NCI-H446 (cell line): ENCODE measurements around the gene KNCN.

ENCODE experiments used
- DNase-seq, 2 experiments: peaks; one replicate each; lab custom pipeline; 2025; lab: John Stamatoyannopoulos, UW

KNCN gene

DNA sequence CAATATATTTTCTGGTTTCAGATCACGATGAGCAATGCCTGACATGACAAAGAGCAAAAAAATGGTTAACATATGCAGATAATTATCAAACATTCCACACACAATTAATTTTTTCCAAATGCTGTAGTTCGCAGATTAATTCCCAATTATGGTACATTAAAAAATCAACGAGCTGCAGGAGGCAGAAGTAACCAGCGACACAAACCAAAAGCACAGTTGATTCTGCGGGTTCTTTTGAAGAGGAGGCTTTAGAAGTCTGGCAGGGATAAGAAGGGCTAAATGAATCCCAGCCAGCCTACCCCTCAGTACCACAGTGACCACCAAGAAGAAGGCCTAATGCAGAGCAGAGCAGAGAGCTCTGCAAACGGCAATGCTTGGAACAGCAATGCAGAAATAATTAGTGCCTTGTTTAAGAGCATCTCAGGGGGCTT, 17.0 kb upstream of the KNCN start:
- no peak for DNase-seq

DNA sequence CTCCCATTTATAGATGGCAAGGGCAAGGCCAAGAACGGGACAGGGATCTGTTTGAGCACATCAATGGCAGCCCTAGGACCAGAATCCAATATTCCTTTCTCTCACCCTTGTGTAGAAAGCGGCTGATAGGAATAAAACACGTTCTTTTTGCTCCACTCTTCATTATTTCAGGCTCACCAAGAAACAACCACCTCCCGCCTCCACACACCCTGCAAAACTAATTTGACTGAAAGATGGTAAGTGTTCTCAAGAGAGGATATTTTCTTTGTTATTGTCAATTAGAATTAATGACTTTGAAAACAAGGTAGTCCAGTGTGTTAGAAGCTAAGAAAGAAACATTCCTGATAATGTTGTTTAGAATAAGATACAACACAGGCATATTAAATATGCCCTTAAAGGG, 11.9 kb upstream of the KNCN start:
- DNase-seq = no peak

GRCh38 chr1:46562498-46562897, 11.1 kb upstream of the KNCN start:
- DNase-seq = no peak

DNA sequence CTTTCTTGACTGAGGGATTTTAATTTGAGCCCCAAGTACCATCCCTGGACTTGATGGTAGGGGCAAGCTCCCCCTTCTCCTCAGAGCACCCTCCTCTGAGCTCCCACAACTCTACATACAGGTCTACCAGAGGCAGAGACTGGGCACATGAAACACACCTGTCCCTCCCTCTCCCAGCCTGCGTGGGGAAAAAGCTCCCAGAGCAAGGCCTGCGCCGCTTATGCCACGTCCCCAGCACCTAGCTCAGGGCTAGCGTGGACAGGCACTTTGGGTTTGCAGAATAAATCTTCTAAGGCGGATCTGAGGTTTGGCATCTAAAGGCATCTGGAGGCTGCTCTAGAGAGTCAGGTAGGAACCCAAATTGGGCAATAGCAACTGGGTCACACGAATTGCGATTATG, 7.5 kb upstream of the KNCN start:
- no peak for DNase-seq

DNA sequence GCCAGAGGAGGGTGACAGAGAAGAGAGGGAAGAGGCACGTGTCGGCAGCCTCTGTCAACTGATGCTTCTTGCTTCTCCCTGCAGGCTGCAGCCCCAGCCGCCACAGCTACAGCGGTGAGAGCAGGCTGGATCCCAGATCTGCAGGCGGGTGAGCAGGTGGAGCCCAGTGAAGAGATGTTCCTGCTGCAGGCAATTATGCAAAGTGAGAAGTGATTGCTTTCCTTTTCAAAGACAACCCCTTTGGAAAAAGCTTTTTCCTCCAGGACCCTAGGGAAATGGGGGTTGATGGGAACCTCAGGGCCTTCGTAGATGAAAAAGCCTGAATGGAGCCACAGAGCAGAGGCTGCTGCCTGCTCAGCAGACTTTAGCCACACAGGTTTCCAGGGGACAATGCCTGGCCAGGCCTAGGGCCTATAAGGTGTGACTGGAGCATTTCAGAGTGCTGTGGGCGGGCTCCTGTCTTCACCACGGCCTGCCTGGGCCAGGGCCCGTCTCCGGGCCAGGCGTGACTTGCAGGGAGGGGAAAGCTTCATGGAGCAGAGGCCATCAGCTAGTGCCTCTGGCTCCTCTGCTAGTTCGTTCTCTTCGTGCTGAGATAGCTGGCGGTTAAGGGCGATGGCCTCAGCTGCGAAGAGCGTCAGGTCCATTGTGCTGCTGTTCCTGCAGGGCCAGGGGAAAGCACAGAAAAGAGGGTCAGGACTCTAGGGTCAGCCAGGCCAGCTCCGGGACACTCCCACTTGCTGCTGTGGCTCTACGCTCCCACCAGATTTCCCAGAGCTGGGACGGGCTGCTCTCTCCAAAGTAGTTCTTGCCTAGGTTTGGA, 6.9 kb upstream of the KNCN start:
- no peak for DNase-seq

DNA sequence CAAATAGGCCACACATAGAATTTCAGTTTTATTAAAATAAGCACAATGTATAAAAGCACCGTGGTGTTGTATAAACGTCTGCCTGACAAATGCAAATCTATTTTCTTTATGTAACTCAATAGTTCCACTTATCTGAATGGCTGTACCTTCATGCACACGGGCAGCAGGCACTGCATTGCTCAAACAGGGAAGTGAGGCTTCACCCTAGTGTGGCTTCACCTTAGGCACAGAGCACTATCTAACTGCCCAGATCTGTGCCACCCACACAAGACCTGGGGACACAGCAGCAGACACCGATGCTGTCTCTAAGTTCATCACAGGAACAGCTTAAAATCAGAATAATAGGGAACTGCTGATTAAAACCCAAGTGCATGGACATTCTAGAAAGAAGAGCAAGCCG, 6.0 kb upstream of the KNCN start:
- DNase-seq = no peak

DNA sequence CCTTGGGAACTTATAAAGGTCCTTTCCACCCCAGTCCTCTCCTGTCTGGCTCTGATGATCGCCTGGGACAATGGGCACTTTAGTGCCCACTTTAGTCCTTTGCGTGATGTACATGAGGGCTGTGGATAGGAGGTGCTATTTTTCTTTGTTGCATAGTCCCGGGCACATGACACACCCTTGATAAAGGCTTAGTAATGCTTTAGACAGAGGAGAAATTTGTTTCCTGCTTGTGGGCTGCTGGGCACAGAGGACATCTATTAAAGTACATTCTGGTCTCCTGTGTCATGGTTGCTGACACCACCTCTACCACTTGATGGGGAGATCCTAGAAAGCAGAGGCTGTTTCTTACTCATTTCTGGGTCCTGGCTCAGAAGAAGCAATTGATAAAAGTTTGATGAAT, 5.4 kb upstream of the KNCN start:
- no peak for DNase-seq

- no peak for DNase-seq
Observed at GRCh38 chr1:46555826-46556619, 4.6 kb upstream of the KNCN start.

GRCh38 chr1:46554597-46555381, 3.3 kb upstream of the KNCN start:
- no peak for DNase-seq

GRCh38 chr1:46554236-46554596, 2.8 kb upstream of the KNCN start:
- DNase-seq = no peak

DNA sequence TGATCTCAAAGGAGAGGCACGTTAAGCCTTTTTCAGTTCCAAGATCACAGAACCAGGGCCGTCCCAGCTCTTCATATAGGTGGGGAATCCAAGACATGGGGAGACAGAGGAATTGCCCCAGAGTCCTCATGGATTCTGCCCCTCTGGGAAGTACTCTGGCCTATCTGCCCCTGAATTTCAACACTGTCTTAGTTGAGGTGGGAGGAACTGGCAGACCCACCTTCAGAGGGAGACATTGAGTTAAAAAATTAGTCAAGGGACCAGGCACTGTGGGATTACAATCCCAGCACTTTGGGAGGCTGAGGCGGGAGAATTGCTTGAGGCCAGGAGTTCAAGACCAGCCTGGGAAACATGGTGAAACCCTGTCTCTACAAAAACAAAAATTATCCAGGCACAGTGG, 2.1 kb upstream of the KNCN start:
- no peak for DNase-seq

DNA sequence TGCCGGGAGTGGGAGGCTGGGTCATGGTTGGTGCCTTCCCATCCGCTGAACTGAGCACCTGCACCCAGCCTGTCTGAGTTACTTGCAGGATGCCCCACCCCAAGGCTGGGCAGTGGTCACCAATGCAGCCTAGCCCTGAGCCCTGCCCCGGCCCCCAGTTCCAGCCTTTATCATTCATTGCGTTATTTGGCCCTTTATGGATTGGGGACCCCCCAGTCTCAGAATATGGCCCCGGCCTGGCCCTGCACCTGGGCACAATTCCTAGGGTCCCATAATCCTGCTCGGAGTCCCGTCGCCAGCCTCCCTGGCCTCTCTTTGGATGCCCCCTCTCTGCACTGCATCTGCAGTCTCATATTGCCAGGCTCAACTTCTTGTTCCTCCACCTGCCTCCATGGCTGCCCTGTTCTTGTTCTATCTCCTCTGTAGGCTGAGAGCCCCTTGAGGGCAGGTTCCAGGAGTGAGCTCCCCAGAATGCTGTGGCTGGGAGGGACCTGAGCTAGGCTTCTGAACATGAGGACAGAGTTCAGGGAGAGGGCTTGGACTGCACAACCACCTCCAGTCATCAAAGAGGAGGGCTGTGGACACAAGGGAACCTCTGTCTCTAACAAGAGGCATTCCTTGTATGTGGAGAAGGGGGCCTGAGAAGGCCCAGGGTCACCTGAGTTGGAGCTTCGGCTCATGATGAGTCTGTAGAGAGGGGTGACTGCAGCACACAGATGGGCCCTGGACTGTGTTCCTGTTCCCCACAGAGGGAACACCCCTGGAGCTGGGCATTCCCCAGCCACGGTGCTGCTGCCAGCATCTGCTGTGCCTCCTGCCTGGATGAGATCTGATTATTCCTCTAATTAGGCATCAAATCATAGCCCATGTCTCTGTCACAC, 1.1 kb upstream of the KNCN start:
- no peak for DNase-seq

GRCh38 chr1:46550751-46551231, 656 bp downstream of the KNCN start:
- DNase-seq = no peak

GRCh38 chr1:46549697-46550681, 1.5 kb downstream of the KNCN start:
- peak in 1 of 2 experiments; percentile 16 for DNase-seq

DNA sequence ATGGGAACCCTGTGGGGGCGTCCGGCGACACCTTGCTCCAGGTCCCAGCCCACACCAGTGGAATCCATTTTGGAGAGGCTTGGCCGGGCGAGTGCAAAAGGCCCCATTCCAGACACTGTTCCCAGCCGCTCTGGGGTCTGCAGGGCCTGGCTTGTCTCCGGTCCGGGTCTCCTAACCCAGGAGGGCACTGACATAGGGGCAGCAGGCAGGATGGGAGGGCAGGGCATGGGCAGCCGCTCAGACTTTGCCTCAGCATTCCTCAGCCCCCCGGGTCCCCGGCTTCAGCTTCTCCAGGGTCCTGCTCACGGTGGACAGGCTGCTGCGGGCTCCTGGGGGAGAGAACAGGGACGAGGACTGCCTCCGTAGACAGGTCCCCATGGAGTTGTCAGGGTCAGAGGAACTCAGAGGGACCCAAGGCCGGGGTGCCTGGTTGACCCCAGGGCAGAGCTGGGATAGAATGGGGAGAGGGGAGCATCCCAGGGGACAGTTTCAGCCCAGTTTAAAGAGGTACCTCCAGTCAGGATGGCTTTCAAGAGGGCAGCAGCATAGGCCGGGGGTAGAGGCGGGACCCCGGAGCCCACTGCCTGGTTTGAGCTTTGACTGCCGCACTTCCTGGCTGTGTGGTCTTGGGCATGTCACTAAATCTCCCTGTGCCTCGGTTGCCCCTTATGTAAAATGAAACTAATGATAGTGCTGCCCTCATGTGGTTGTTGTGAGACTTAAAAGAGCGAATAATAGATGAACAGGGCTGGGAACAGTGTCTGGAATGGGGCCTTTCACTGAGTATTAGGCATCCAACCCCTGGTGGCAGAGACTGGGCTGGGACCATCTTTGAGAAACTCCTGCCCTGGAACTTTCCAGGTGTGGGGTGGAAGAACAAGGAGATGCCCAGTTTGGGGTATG, 3.7 kb downstream of the KNCN start:
- DNase-seq = peak; percentile 9 to 65

DNA sequence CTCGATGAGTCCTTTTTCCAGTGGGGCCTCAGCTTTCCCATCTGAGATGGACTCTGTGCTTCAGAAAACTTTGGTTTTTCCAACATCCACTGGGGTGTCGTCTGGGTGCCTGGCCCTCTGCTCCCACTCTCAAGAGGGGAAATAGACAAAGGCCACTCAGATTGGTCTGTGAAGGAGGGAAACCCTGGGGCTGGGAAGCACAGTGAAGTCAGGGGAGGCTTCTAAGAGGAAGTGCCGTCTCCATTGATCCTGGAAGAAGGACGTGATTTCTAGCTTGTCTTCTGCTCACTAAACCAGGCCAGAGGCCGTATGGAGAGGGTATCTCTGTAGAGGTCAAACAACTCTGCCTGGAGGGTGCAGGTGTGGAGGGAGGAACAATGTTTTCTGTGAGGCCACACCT, 5.2 kb downstream of the KNCN start:
- no peak for DNase-seq

DNA sequence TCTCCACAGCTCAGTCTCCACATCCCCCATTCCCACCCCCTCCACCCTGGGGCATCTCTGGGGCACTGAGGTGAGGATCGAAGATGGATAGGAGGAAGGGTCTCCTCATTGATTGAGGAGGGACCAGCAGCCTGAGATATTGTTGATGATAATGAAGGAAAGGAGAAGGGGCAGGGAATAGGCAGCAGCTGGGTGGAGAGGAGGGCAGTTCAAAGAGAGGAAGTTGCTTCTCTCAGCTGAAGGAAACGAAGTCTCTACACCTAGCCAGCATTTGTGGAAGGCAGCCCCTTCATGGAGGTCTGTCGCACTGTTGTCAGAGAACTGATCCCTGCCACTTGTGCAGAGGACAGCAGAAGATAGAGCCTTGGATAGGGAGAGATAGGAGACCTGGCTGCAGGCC, 5.7 kb downstream of the KNCN start:
- no peak for DNase-seq

DNA sequence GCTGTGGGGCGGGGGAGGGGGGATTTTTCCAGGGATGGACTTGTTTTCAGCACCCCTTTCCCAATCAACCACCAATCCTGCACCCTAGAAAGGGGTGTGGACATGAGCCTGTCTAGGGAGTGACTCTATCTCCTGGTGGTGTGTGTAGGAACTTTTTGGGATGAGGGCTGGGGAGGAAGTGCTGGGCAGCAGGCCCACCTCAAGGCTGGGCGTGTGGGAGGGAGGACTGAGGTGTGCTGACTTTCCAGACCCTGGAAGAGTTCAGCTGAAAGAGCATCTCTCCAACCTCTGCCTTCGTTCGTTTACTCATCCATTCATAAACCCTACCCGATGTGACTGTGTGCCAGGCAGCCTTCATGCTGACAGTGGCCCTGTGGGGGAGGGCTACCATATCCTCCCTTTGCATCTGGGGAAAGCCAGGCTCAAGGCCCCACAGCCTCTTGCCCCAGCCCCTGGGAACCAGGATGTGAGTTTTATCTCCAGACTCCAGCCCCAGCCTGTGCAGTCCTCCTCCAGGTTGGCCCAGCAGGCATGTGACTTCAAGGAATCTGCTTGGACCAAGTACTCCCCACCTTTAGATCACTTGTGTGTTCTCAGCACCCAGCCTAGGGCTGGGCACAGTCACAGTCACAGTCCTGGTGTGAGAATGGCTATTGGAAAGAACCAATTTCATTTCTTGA, 6.7 kb downstream of the KNCN start:
- no peak for DNase-seq
